HG02852 (cell line): Measurements from ENCODE around the gene RNF175.

Source experiments
- ATAC-seq: cut with Tn5 transposase; IDR thresholded peaks from one replicate; pipeline ENCODE4 v1.9.1; 2021; ENCODE audit warnings: mild to moderate bottlenecking, moderate library complexity; ENCODE audit not compliant: unreplicated experiment

RNF175 gene

GRCh38 chr4:153759407-153760316 is at the start of gene RNF175:
Gene RNF175 (minus strand): TSS chr4:153760024. CDS start chr4:153759862, 162 bp downstream.
- ATAC-seq = no peak

- no peak for ATAC-seq
Measured at GRCh38 chr4:153809307-153809706, 49.5 kb upstream of the RNF175 start.

GRCh38 chr4:153808175-153808574 is 48.4 kb upstream of the RNF175 start:
- ATAC-seq = no peak

GRCh38 chr4:153806073-153806472 is 46.2 kb upstream of the RNF175 start:
- ATAC-seq = no peak

- ATAC-seq = no peak
Measured at GRCh38 chr4:153804722-153805121, 44.9 kb upstream of the RNF175 start.

GRCh38 chr4:153799694-153800074 is 39.9 kb upstream of the RNF175 start:
- ATAC-seq = no peak

- no peak for ATAC-seq
Measured at GRCh38 chr4:153798901-153799693, 39.3 kb upstream of the RNF175 start.

GRCh38 chr4:153798420-153798819 is 38.6 kb upstream of the RNF175 start:
- ATAC-seq = no peak

GRCh38 chr4:153794006-153794405 is 34.2 kb upstream of the RNF175 start:
- ATAC-seq = no peak

- ATAC-seq = no peak
Measured at GRCh38 chr4:153792618-153793247, 32.9 kb upstream of the RNF175 start.

GRCh38 chr4:153791746-153792617 is 32.2 kb upstream of the RNF175 start:
- no peak for ATAC-seq

- ATAC-seq = no peak
Measured at GRCh38 chr4:153790962-153791551, 31.2 kb upstream of the RNF175 start.

- ATAC-seq = no peak
Measured at GRCh38 chr4:153790500-153790865, 30.7 kb upstream of the RNF175 start.

GRCh38 chr4:153789741-153790499 is 30.1 kb upstream of the RNF175 start:
- ATAC-seq = no peak

GRCh38 chr4:153788413-153789276 is 28.8 kb upstream of the RNF175 start, which contains the start of gene SFRP2:
Gene SFRP2 (minus strand): TSS chr4:153789083. CDS start chr4:153788835, 248 bp downstream.
- ATAC-seq = no peak

GRCh38 chr4:153788051-153788412 is 28.2 kb upstream of the RNF175 start:
- no peak for ATAC-seq

- no peak for ATAC-seq
Measured at GRCh38 chr4:153787575-153787974, 27.8 kb upstream of the RNF175 start.

GRCh38 chr4:153787061-153787560 is 27.3 kb upstream of the RNF175 start:
- no peak for ATAC-seq
